OCI-LY1 (cell line): ENCODE measurements around the gene GPSM1.

Source experiments
- H2AFZ ChIP-seq: fragments of 200-600 bp; sonication (generic), shearing (Covaris generic); 2 replicates; pipeline ENCODE4 v1.6.0; 2014; ENCODE audit warnings: antibody characterized with exemption, mild to moderate bottlenecking, low read length
- H3F3A ChIP-seq: fragments of 200-600 bp; sonication (generic), shearing (Covaris generic); 2 replicates; pipeline ENCODE4 v1.6.0; 2014; ENCODE audit warnings: mild to moderate bottlenecking, antibody characterized with exemption, low read length, moderate library complexity; ENCODE audit not compliant: insufficient read depth
- H3K27ac ChIP-seq: fragments of 200-600 bp; sonication (generic); 2 replicates; pipeline ENCODE4 v1.5.1; 2014; ENCODE audit warnings: low read length, mixed run types, mild to moderate bottlenecking, low read depth; ENCODE audit not compliant: poor library complexity, severe bottlenecking
- H3K27me3 ChIP-seq: fragments of 200-600 bp; sonication (generic); 2 replicates; pipeline ENCODE4 v1.6.0; 2014; ENCODE audit warnings: antibody characterized with exemption, mild to moderate bottlenecking, low read length, moderate library complexity; ENCODE audit not compliant: insufficient read depth
- H3K36me3 ChIP-seq: fragments of 200-600 bp; sonication (generic); 2 replicates; pipeline ENCODE4 v1.6.1; 2014; ENCODE audit warnings: mild to moderate bottlenecking, antibody characterized with exemption, low read length, moderate library complexity, mixed read lengths; ENCODE audit not compliant: insufficient read depth
- H3K4me1 ChIP-seq: fragments of 200-600 bp; sonication (generic); 2 replicates; pipeline ENCODE4 v1.5.1; 2014; ENCODE audit warnings: mild to moderate bottlenecking, low read length, moderate library complexity; ENCODE audit not compliant: insufficient read depth, severe bottlenecking
- H3K4me2 ChIP-seq: fragments of 200-600 bp; sonication (generic), shearing (Covaris generic); 2 replicates; pipeline ENCODE4 v1.6.1; 2014; ENCODE audit warnings: low read length
- H3K4me3 ChIP-seq: fragments of 200-600 bp; sonication (generic); 2 replicates; pipeline ENCODE4 v1.5.1; 2014; ENCODE audit warnings: low read length, low read depth, mild to moderate bottlenecking, mixed read lengths; ENCODE audit not compliant: poor library complexity, severe bottlenecking
- H3K79me2 ChIP-seq: fragments of 200-600 bp; shearing (Covaris generic); 2 replicates; pipeline ENCODE4 v1.6.1; 2016; ENCODE audit warnings: mixed run types, low read length, mixed read lengths; ENCODE audit not compliant: insufficient read depth
- H3K9ac ChIP-seq: fragments of 200-600 bp; sonication (generic), shearing (Covaris generic); 2 replicates; pipeline ENCODE4 v1.6.1; 2014; ENCODE audit warnings: mild to moderate bottlenecking, low read length, mixed read lengths
- H3K9me2 ChIP-seq: fragments of 200-600 bp; sonication (generic), shearing (Covaris generic); 2 replicates; pipeline ENCODE4 v1.6.1; 2014; ENCODE audit warnings: low read depth, mild to moderate bottlenecking, low read length, mixed read lengths
- H3K9me3 ChIP-seq: fragments of 200-600 bp; shearing (Covaris generic); 2 replicates; pipeline ENCODE4 v1.6.1; 2014; ENCODE audit warnings: low read length, mixed read lengths
- H4K20me1 ChIP-seq: fragments of 200-600 bp; sonication (generic), shearing (Covaris generic); 2 replicates; pipeline ENCODE4 v1.6.0; 2016; ENCODE audit warnings: mild to moderate bottlenecking, low read length; ENCODE audit not compliant: insufficient read depth
- EZH2 ChIP-seq: fragments of 200-600 bp; sonication (generic), shearing (Covaris generic); IDR thresholded peaks from 2 replicates; pipeline ENCODE4 v1.8.0; 2017; ENCODE audit warnings: borderline replicate concordance, mixed run types, mild to moderate bottlenecking, antibody characterized with exemption, low read length, moderate library complexity, mixed read lengths
- TF ChIP-seq, protein P1 (sequence below): fragments of 200-600 bp; sonication (generic), shearing (Covaris generic); IDR thresholded peaks from 2 replicates; pipeline ENCODE4 v1.5.1; 2017; ENCODE audit warnings: mild to moderate bottlenecking, antibody characterized with exemption, low read length, moderate library complexity, mixed read lengths

GPSM1 gene

DNA sequence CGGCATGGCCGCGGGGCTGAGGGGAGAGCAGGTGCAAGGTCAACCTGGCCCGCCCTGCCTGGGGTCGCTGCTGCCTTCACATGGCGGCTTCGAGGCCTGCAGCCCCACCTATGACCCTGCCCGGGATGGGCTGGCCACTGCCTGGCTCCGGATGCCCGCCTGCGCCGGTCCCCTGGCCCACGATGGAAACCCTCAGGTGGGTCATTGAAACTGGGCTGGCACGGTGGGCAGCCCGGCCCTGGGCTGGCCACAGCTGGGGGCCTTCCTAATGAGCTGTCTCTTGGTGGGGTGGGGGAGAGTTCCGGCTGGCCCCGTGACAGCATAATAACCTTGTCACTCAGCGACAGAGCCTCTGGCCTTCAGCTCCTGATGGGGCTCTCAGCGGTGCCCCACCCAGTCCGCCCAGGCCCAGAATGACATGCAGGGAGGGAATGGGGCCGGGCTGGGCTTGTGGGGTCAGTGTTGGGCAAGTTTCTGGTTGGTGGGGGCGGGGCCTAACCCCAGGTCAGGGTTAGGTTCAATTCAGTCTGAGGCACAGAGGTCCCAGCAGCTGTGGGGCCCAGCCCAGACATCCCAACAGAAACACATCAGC, 23.4 kb upstream of the GPSM1 start, which contains the start of gene CCDC187:
Gene CCDC187, minus strand, starts transcription at position 270 of the 592 bp plus-strand sequence. Its CDS starts 264 bp downstream, at position 6.
- Histone ChIP-seq H3K4me3 (no peak within 1 kb of the TSS), H3K9me2 (no peaks in the 10 kb centered on the region), H3K27ac (no peak within 1 kb of the TSS), H3K9me3 (no peaks in the 10 kb centered on the region), H2AFZ (no peak within 1 kb of the TSS), H3K79me2 (no peaks in the 10 kb centered on the region), H4K20me1 (no peaks in the 10 kb centered on the region), H3K36me3 (no peaks in the 10 kb centered on the region), H3K4me1 (no peaks in the 10 kb centered on the region), H3K4me2 (no peak within 1 kb of the TSS), H3F3A (no peaks in the 10 kb centered on the region), H3K9ac (no peak within 1 kb of the TSS), H3K27me3 (0 out of 2 replicates have a peak, but pooled peaks cover 2% of the 10 kb centered on the region)
- no peak for TF ChIP-seq EZH2
- TF ChIP-seq, protein P1, sequence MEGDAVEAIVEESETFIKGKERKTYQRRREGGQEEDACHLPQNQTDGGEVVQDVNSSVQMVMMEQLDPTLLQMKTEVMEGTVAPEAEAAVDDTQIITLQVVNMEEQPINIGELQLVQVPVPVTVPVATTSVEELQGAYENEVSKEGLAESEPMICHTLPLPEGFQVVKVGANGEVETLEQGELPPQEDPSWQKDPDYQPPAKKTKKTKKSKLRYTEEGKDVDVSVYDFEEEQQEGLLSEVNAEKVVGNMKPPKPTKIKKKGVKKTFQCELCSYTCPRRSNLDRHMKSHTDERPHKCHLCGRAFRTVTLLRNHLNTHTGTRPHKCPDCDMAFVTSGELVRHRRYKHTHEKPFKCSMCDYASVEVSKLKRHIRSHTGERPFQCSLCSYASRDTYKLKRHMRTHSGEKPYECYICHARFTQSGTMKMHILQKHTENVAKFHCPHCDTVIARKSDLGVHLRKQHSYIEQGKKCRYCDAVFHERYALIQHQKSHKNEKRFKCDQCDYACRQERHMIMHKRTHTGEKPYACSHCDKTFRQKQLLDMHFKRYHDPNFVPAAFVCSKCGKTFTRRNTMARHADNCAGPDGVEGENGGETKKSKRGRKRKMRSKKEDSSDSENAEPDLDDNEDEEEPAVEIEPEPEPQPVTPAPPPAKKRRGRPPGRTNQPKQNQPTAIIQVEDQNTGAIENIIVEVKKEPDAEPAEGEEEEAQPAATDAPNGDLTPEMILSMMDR: no peak

DNA sequence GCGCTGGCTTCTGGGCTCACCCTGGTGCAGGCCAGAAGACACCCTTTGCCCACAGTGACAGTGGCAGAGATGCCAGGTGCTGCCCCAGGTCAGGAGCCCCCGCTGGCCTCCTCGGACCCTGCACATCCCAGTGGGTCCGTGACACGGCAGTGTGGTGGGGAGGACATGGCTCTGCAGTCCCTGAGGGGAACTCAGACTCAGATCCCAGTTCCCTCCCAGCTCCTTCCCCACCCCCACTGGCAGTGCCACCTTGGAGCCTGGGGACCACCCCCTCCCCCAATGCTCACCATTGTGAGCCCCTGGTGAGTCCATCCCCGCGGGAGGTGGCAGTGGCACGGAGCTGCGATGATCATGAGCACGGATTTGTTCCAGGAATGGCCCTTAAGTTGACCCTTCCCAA, 22.9 kb upstream of the GPSM1 start:
- Histone ChIP-seq H3K36me3 (no peaks in the 10 kb centered on the region), H3K9me3 (no peaks in the 10 kb centered on the region), H3K9me2 (no peaks in the 10 kb centered on the region), H3K4me2 (no peak overlapping the region), H3K4me1 (no peaks in the 10 kb centered on the region), H4K20me1 (no peaks in the 10 kb centered on the region), H3K27me3 (no peaks in the 10 kb centered on the region), H3K79me2 (no peaks in the 10 kb centered on the region), H3K27ac (no peak overlapping the region), H3F3A (no peaks in the 10 kb centered on the region), H3K9ac (no peak overlapping the region), H2AFZ (no peak overlapping the region), H3K4me3 (no peak overlapping the region)
- no peak for TF ChIP-seq EZH2
- TF ChIP-seq, protein P1: no peak

DNA sequence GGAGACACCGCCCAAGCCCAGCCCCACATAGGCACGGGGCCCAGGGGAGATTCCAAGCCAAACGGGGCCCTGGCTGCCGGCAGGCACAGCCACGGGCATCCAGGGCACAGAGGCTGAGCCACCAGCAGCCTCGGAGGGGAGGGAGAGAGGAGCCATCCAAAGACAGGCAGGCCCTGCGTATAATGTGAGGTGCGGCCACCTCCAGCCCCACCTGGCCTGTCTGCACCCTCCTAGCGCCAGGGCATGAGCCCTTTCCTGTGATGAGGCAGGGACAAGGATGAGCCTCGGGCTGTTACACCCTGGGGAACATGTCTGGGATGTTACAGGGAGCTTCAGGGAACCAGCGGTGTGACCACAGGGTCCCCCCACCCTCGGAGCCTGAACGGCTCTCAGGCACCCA, 22.4 kb upstream of the GPSM1 start:
- H3K27me3 ChIP-seq: no peaks in the 10 kb centered on the region
- TF ChIP-seq, protein P1: no peak
- TF ChIP-seq EZH2: no peak
- H3K4me3 ChIP-seq: no peak overlapping the region
- no peaks in the 10 kb centered on the region for H3K79me2 ChIP-seq
- H3K9me2 ChIP-seq: no peaks in the 10 kb centered on the region
- no peaks in the 10 kb centered on the region for H3K4me1 ChIP-seq
- H3K36me3 ChIP-seq: no peaks in the 10 kb centered on the region
- no peaks in the 10 kb centered on the region for H4K20me1 ChIP-seq
- no peak overlapping the region for H3K27ac ChIP-seq
- no peak overlapping the region for H3K4me2 ChIP-seq
- H3K9me3 ChIP-seq: no peaks in the 10 kb centered on the region
- H3K9ac ChIP-seq: no peak overlapping the region
- no peaks in the 10 kb centered on the region for H3F3A ChIP-seq
- no peak overlapping the region for H2AFZ ChIP-seq
